HFFc6 (cell line): Measurements from ENCODE around the gene WDR11. TPM values are rescaled to one million over a fixed set of nuclear protein-coding genes. Genes with fewer than 3 reads are reported as not detected.

Experiments
- DNase-seq: peaks from one replicate; pipeline ENCODE4 v3.0.0-alpha.2; 2018
- H3K27ac Mint-ChIP-seq: 2 replicates; pipeline ENCODE4 v1.8.0; 2020; ENCODE audit warnings: mild to moderate bottlenecking, mixed read lengths
- H3K27me3 Mint-ChIP-seq: 2 replicates; pipeline ENCODE4 v1.8.0; 2021; ENCODE audit warnings: mild to moderate bottlenecking, moderate library complexity, mixed read lengths; ENCODE audit not compliant: insufficient read depth
- H3K36me3 Mint-ChIP-seq: 2 replicates; pipeline ENCODE4 v1.8.0; 2021; ENCODE audit warnings: low read depth, mixed read lengths
- H3K4me1 Mint-ChIP-seq: 2 replicates; pipeline ENCODE4 v1.8.0; 2020; ENCODE audit warnings: low read depth, mixed read lengths
- H3K4me3 Mint-ChIP-seq: 2 replicates; pipeline ENCODE4 v1.8.0; 2020; ENCODE audit warnings: mild to moderate bottlenecking, moderate library complexity, mixed read lengths
- H3K9me3 Mint-ChIP-seq: 2 replicates; pipeline ENCODE4 v1.8.0; 2020; ENCODE audit warnings: mild to moderate bottlenecking, mixed read lengths
- CTCF ChIP-seq: fragments of 200-600 bp; sonication (generic); IDR thresholded peaks from 2 replicates; pipeline ENCODE4 v1.5.0; 2021; ENCODE audit warnings: antibody characterized with exemption, mild to moderate bottlenecking
- total RNA-seq, 6 experiments: library from RNA; stranded (reverse); fragmentation: NEBNext Ultra II Directional; extraction: Animal tissue kit (Norgen Biotek cat#: 25700); gene quantifications; 2 replicates in 1 of 6; 3 replicates in 5 of 6; pipeline ENCODE4 v1.2.3, GENCODE V29; 2021

Gene WDR11
- total RNA-seq, 6 experiments from 2014 or later = 34.5 to 47.2 (median 38.0) TPM

GRCh38 chr10:120861178-120861855 lies 10.2 kb downstream of the WDR11 start:
- Mint-ChIP-seq H3K27ac (peak overlapping the region; percentile 5; the same call in 1 of the 2 replicates), H3K9me3 (no peaks in the 10 kb centered on the region), H3K4me3 (no peak overlapping the region), H3K36me3 (peaks cover 11% of the 10 kb centered on the region), H3K27me3 (no peaks in the 10 kb centered on the region), H3K4me1 (no peaks in the 10 kb centered on the region)
- no peak for TF ChIP-seq CTCF
- DNase-seq = no peak

GRCh38 chr10:120873741-120874140 lies 22.6 kb downstream of the WDR11 start:
- Mint-ChIP-seq H3K4me3 (no peak overlapping the region), H3K27me3 (no peaks in the 10 kb centered on the region; the same call in 1 of the 2 replicates), H3K36me3 (peaks cover 21% of the 10 kb centered on the region), H3K9me3 (no peaks in the 10 kb centered on the region), H3K4me1 (no peaks in the 10 kb centered on the region), H3K27ac (no peak overlapping the region)
- no peak for TF ChIP-seq CTCF
- no peak for DNase-seq

DNA sequence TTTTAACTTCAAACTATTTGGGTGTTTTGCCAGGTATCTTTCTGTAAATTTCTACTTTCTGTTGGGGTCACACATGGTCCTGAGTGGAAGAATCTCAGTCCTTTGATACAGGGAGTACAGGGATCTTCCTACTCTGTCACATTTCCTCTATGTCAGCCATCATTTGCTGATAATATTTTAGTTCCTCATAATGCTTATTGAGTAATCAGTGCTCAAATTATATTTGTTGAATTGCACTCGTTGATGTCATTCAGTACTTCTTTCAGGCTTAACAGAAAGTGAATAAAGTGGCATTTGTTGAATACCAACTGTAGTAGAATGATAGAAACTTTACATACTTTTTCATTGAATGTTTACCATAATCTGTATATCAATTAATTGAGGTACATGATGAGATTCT lies 31.9 kb downstream of the WDR11 start:
- DNase-seq = no peak
- H3K27ac Mint-ChIP-seq = no peak overlapping the region
- TF ChIP-seq CTCF = no peak
- H3K9me3 Mint-ChIP-seq = no peaks in the 10 kb centered on the region
- H3K4me3 Mint-ChIP-seq = no peak overlapping the region
- H3K4me1 Mint-ChIP-seq = no peaks in the 10 kb centered on the region
- H3K27me3 Mint-ChIP-seq = no peaks in the 10 kb centered on the region
- H3K36me3 Mint-ChIP-seq = peaks cover 11% of the 10 kb centered on the region; the same call in 1 of the 2 replicates

- no peaks in the 10 kb centered on the region for H3K27me3 Mint-ChIP-seq
- TF ChIP-seq CTCF = no peak
- H3K36me3 Mint-ChIP-seq = peaks cover 18% of the 10 kb centered on the region; the same call in 1 of the 2 replicates
- H3K4me1 Mint-ChIP-seq = no peaks in the 10 kb centered on the region
- H3K27ac Mint-ChIP-seq = no peak overlapping the region
- H3K9me3 Mint-ChIP-seq = no peaks in the 10 kb centered on the region
- DNase-seq = no peak
- no peak overlapping the region for H3K4me3 Mint-ChIP-seq
These were observed 36.3 kb downstream of the WDR11 start for GRCh38 chr10:120887482-120887881.

- 0 out of 2 replicates have a peak, but pooled peaks cover 15% of the 10 kb centered on the region for H3K36me3 Mint-ChIP-seq
- no peaks in the 10 kb centered on the region for H3K4me1 Mint-ChIP-seq
- no peak overlapping the region for H3K4me3 Mint-ChIP-seq
- no peak for DNase-seq
- TF ChIP-seq CTCF = no peak
- H3K27me3 Mint-ChIP-seq = no peaks in the 10 kb centered on the region
- no peak overlapping the region for H3K27ac Mint-ChIP-seq
- no peaks in the 10 kb centered on the region for H3K9me3 Mint-ChIP-seq
These were observed 40.2 kb downstream of the WDR11 start for GRCh38 chr10:120891365-120891764.
